NCI-H446 (cell line): ENCODE data around the gene NBPF3.
"Not testable (repeated sequence)": the region's sequence is repeated elsewhere in the genome, so short reads cannot be mapped to it uniquely, and the experiment has no call there.

Experiments used
- DNase-seq, 2 experiments: peaks; one replicate each; lab custom pipeline; 2025; lab: John Stamatoyannopoulos, UW

The NBPF3 gene, protein sequence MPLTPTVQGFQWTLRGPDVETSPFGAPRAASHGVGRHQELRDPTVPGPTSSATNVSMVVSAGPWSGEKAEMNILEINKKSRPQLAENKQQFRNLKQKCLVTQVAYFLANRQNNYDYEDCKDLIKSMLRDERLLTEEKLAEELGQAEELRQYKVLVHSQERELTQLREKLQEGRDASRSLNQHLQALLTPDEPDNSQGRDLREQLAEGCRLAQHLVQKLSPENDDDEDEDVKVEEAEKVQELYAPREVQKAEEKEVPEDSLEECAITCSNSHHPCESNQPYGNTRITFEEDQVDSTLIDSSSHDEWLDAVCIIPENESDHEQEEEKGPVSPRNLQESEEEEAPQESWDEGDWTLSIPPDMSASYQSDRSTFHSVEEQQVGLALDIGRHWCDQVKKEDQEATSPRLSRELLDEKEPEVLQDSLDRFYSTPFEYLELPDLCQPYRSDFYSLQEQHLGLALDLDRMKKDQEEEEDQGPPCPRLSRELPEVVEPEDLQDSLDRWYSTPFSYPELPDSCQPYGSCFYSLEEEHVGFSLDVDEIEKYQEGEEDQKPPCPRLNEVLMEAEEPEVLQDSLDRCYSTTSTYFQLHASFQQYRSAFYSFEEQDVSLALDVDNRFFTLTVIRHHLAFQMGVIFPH

DNA sequence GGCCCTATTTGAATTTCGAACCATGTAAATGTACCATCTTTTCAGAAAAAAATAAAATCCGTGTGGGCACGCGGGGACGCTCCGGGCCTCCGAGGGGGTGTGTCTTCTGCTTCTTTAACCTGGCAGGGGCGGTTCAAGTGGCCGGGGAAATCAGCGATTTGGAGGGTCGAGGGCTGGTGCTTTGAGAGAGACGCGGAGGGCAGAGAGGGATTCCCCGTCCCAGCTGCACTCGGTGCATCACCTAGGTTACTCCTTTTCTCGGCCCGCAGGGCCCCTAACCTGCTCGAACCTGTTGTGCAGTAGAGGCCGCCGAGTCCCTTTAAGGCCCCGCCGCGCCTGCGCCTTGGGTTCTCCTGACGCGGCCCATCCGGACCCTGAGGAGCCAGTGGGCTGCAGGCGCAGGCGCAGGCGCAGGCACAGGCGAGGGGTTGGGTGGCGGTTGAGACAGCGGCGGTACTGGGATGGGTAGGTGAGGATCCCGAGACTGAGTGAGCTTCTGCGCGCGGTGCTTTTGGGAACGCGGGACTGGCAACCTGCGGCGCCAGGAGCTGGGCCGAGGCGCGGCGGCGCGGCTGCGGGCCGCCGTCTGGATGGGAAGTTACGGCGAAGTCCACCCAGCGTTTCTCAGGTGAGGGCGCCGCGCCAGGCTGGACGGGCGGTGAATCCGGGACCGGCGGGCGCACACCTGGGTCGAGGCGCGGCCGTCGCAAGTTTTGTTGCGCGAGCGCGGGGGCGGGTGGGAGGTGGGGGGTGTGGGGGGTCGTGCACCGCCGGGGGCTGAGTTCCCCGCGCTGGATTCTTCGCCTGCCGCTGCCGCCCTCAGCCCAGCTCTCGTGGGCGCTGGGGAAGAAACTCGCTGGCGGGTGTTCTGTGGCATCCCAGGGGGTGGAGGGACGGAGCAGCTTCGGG is at the start of gene NBPF3:
Gene NBPF3, plus strand, starts transcription at position 417 of the 909 bp plus-strand sequence. CDS start 4,950 bp downstream, outside the sequence.
- DNase-seq, result peak; percentile 92

DNA sequence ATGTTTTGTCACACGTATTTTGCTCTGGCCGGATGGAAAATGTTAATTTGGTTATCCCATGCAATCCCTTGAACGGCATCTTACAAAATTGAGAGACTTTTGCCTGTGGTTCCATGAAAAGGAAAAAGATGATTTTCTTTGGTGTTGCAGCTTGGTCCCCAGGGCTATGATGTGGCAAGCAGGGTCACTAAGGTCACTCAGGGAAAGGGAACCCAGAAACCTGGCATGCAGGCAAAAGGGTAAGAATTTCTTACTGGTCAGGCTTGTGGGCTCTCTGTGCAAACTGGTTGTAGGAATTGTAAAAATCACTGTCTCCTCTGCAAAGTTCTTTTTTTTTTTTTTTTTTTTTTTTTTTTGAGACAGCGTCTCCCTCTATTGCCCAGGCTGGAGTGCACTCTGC is 48.4 kb upstream of the NBPF3 start:
- no peak for DNase-seq

DNA sequence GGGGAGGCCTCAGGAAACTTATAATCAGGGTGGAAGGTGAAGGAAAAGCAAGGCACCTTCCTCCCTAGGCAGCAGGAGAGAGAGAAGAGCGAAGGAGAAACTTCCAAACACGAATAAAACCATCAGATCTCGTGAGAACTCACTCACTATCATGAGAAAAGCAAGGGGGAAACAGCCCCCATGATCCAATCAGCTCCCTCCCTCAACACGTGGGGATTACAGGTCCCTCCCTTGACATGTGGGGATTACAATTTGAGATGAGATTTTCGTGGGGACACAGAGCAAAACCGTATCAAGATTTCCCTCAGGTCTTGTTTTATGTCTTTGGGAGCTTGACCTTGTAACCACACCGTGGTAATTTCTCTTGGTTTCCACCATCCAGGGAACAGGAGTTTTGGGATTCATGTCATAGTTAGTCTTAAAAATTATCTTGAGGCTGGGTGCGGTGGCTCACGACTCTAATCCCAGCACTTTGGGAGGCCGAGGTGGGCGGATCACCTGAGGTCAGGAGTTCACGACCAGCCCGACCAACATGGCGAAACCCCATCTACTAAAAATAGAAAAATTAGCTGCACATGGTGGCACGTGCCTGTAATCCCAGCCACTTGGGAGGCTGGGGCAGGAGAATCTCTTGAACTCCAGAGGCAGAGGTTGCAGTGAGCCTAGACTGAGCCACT is 47.2 kb upstream of the NBPF3 start:
- DNase-seq, result no peak

DNA sequence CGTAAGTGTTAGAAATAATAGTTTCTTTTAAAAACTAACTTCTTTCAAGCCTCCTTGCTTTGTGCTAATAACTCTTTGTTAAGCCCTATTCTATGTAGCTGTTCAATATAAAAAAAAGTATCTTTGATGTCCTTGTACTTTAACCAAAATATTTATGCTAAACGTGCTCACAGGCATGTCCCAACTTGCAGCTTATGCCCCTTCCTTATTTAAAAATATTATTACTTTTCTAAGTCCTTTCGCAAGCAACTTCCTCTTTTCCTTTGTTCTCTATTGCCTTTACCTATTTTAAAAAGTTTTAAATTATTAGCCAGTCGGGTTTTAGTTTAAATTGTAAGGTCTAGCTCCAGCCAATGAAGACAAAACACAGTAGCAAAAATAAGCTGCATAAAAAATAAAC is 43.4 kb upstream of the NBPF3 start:
- no peak for DNase-seq

DNA sequence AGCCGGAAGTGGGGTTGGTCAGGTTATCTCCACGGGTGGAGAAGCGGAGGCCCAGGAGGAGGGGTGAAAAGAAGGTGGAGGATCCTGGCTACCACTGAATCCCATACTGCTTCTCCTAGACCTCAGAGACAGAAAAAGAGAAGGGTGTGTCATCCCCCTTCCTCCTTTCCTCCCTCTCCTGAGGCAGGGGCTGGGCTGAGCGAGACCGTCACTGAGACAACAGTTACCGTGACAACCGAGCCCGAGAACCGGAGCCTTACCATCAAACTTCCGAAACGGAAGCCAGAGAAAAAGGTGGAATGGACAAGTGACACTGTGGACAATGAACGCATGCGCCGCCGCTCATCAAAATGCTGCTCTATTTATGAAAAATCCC is 42.1 kb upstream of the NBPF3 start:
- DNase-seq, result peak in 1 of 2 experiments; percentile 4

DNA sequence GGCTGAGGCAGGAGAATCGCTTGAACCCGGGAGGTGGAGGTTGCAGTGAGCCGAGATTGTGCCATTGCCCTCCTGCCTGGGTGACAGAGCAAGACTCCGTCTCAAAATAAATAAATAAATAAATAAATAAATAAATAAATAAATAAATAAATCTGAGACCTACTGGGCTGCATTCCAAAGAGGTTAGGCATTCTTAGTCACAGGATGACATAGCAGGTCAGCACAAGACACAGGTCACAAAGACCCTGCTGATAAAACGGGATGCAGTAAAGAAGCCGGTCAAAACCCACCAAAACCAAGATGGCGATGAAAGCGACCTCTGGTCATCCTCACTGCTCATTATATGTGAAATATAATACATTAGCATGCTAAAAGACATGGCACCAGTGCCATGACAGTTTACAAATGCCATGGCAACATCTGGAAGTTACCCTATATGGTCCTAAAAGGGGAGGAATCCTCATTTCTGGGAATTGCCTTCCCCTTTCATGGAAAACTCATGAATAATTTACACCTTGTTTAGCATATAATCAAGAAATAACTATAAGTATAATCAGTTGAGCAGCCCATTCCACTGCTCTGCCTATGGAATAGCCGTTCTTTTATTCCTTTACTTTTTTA is 38.1 kb upstream of the NBPF3 start:
- not testable (repeated sequence) for DNase-seq

DNA sequence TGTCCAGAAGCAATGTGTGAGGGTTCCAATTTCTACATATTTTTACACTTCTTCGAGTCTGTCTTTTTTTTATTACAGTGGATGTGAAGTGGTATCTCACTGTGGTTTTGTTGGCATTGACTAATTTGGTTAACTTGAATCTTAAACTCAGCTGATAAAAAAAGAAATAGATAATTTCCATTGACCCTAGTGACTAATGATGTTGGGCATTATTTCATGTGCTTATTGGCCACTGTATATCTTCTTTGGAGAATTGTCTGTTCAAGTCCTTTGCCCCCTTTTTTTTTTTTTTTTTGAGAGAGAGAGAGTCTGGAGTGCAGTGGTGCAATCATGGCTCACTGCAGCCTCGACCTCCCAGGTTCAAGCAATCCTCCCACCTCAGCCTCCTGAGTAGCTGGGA is 33.3 kb upstream of the NBPF3 start:
- no peak for DNase-seq

DNA sequence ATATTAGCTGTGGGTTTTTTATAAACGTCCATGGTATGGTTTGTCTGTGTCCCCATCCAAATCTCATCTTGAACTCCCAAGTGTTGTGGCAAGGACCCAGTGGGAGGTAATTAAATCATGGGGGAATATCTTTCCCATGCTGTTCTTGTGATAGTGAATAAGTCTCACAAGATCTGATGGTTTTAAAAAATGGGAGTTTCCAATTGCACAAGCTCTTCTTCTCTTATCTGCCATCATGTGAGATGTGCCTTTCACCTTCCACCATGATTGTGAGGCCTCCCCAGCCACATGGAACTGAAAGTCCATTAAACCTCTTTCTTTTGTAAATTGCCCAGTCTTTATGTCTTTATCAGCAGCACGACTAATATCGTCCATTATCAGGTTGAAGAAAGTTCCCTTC is 30.0 kb upstream of the NBPF3 start:
- not testable (repeated sequence) for DNase-seq

DNA sequence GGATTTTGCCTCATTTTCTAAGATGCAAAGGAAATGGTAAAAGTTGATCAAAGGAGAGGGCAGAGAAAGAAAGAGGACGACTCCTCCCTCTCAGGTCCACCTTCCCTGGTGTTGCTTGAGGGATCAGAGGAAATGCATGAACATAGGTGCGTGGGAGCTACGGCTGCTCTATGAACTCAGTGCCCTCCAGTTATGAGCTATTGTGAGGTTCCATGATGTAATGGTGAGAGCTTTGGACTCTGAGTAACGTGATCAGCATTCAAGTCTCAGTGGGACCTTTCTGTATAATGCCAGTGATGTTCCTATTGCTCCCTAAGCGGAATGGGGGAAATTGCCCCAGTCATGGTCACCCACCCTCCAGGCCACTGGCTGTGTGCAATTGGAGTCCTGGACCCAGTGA is 25.9 kb upstream of the NBPF3 start:
- no peak for DNase-seq

DNA sequence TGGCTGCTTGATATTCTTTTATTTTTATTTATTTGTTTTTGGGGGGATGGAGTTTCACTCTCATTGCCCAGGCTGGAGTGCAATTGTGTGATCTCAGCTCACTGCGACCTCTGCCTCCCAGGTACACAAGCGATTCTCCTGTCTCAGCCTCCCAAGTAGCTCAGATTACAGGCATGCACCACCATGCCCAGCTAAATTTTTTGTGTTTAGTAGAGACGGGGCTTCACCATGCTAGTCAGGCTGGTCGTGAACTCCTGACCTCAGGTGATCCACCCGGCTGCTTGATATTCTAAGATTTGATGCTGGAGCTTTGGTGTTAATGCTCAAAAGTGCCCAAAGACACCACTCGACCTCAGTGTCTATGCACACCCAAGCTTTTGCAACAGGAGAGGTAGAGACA is 19.6 kb upstream of the NBPF3 start:
- DNase-seq, result not testable (repeated sequence)

DNA sequence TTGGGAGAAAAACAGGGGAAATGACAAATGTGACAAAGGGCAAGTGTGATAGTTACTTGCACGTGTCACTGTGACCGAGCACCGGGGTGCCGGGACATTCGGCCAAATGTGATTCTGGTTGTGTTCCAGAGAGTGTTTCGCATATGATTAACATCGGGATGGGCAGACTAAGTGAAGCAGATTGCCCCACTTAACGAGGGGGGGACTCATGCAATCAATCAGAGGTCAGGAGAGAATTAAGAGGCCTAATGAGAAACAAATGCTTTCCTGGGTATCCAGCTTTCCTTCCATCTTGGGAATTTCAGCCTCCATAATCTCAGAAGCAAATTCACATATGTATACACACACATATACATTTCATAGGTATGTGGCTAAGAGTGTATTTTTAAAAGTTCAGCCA is 18.6 kb upstream of the NBPF3 start:
- not testable (repeated sequence) for DNase-seq

DNA sequence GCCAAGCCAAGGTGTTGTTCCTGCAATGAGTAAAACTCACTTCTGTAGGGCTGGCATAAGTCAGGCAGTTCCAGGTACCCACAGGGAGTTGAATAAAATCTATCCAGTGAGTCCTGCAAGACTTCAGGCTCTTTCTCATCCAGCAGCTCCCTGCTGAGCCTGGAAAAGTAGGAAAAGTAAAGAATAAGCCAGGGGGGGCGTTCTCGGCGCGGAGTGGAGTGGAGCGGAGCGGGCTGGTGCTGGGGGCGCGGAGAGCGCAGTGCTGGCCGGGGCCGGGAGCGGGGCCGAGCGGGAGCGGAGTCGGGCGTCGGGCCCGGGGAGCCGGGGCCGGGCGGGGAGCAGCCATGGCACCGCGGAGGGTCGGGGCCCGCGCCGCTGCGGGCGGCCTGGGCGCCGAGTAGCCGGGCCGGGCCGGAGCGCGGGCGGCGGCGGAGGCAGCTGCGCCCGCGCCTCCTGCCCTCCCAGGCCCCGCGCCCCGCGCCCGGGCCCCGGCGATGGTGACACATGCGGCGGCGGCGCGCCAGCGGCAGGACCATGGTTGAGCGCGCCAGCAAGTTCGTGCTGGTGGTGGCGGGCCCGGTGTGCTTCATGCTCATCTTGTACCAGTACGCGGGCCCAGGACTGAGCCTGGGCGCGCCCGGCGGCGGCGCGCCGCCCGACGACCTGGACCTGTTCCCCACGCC is 12.0 kb upstream of the NBPF3 start:
- DNase-seq, result not testable (repeated sequence)

DNA sequence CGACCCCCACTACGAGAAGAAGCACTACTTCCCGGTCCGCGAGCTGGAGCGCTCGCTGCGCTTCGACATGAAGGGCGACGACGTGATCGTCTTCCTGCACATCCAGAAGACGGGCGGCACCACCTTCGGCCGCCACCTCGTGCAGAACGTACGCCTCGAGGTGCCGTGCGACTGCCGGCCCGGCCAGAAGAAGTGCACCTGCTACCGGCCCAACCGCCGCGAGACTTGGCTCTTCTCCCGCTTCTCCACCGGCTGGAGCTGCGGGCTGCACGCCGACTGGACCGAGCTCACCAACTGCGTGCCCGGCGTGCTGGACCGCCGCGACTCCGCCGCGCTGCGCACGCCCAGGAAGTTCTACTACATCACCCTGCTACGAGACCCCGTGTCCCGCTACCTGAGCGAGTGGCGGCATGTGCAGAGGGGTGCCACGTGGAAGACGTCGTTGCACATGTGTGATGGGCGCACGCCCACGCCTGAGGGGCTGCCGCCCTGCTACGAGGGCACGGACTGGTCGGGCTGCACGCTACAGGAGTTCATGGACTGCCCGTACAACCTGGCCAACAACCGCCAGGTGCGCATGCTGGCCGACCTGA is 11.4 kb upstream of the NBPF3 start:
- DNase-seq, result not testable (repeated sequence)

DNA sequence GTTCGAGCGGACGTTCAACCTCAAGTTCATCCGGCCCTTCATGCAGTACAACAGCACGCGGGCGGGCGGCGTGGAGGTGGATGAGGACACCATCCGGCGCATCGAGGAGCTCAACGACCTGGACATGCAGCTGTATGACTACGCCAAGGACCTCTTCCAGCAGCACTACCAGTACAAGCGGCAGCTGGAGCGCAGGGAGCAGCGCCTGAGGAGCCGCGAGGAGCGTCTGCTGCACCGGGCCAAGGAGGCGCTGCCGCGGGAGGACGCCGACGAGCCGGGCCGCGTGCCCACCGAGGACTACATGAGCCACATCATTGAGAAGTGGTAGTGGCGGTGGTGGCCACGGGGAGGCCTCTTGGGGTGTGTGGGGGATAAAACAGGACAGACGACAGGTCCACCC is 10.7 kb upstream of the NBPF3 start:
- DNase-seq, result not testable (repeated sequence)

DNA sequence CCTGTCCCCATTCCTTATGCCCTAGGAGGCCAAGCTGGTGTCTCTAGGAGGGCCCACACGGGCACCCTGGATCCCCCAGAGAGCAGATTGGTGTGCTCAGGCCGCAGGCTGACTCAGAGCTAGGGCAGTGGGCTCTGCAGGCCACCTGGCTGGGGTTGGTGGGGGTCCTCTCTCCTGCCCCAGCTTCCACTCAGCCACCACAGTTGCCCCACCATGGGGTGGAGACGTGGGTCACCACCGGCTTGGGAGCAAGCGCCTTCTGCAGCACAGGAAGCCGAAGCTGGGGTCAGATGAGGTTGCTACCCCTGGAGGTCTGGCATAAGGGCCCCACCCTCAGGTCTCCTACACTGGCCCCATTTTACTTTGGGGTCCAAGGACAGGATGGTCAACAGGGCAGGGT is 9.1 kb upstream of the NBPF3 start:
- DNase-seq, result not testable (repeated sequence)

DNA sequence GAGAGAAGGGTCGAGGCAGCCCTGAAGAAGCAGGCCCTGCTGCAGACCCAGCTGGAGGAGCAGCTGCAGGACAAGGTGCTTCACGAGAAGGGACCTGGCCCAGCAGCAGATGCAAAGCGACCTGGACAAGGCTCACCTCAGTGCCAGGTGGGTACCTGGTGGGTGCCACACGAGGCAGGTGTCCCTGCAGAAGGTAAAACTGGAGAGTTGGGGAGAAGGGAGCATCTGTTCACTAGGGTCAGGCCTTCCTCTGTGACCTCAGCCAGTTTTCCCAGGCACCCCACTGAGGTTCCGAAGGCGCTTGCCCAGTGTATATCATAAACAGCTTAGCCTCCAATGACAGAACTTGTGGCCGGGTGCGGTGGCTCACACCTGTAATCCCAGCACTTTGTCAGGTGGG is 5.5 kb upstream of the NBPF3 start:
- no peak for DNase-seq

DNA sequence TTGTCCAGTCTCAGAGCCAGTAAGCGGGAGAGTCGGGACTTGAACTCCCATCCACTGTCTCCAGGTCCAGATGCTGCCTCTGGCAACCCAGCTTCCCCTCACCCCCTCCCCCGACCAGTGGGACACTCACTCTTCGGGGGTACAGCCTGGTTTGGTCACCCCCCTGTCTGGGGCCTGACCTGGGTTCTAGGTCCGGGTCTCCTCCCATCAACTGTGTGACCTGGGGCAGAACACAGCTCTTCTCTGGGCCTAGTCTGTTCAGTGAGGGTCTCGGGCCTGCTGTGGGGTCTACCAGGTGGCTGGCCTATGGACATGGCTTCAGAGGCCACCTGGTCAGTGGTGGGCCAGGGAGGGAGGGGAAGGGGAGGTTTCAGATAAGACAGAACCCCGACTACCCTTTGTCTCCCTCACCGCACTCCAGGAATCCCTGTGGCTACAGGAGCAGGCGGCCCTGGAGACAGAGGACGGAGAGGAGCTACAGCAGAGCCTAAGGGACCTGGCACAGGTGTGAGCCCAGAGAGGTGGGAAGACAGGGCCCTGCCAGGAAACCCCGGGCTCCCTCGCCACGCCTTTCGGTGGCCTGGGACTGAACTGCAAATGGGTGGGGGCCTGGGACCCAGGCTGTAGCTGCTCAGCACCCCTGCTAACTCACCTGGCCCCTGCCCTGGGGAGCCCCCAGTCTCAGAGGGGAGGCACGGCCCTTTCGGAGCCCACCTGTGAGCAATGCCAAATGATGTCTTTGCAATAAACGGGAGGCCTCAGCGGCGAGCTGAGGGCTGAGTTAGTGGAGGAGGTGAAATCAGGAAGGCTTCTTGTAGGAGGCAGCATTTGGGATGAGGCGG is 4.1 kb upstream of the NBPF3 start:
- no peak for DNase-seq

DNA sequence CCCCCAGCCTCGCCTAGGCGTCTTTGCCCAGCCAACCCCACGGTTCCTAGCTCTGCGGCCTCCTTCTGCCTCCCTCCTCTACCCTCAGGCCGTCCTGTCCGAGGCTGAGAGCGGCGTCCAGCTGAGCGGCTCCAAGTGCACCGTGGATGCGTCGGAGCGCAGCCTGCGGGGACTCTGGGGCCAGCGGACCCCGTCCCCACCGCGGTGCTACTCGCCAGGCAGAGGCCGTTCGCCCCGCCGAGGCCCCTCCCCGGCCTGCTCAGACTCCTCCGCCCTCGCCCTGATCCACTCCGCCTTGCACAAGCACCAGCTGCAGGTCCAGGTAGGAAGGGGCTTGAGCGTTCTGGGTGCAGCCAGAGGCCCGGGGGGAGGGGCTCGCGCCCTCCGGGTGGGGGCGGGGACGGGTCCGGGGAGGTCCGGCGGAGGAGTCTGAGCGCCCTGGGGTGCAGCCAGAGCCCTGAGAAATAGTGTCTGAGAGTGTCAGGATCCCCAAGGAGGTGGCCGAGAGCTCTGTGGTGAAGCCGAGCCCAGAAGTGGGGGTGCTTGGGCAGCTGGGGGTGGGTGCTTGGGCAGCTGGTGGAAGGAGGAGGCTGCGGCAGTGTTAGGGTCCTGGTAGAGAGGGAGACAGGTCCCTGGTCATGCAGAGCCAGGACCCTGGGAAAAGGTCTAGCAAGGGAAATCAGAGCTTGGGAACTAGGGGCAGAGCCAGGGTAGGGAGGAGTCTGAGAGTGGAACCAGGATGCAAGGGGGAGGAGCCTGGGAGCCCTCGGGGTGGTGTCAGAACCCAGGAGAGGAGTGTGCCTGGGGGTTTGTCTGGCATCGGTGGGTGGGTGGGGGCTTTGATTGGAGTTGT is 3.2 kb upstream of the NBPF3 start:
- no peak for DNase-seq

DNA sequence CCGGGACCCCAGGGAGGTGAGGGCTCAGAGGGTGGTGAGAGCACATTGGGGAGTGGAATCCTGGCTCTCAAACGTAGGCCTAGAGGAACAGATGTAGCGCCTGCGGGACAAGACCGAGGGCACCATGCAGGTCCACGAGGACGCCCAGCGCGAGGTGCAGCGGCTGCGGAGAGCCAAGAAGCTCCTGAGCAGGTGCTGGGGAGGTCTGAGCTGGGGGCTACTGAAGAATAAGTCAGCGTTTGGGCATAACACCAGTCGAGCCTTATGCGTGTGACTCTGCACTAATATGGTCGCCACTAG is 2.6 kb upstream of the NBPF3 start:
- no peak for DNase-seq
